WTC11 (cell line): ENCODE measurements around the gene USP7.

Source experiments
- AR ChIP-seq: fragments of 250-450 bp; sonication (Bioruptor Pico); IDR thresholded peaks from 2 replicates; pipeline ENCODE4 v1.9.0; 2021; ENCODE audit warnings: mild to moderate bottlenecking
- CREB1 ChIP-seq: sonication (generic); formaldehyde crosslinking; IDR thresholded peaks from 2 replicates; pipeline ENCODE4 v1.8.0; 2023; ENCODE audit warnings: mild to moderate bottlenecking, missing genetic modification reagents
- CREM ChIP-seq: sonication (generic); formaldehyde crosslinking; IDR thresholded peaks from 2 replicates; pipeline ENCODE4 v1.8.1; 2022; ENCODE audit warnings: mild to moderate bottlenecking, missing genetic modification reagents, moderate library complexity
- FOXJ3 ChIP-seq: sonication (generic); formaldehyde crosslinking; IDR thresholded peaks from 2 replicates; pipeline ENCODE4 v1.9.0; 2021; ENCODE audit warnings: missing genetic modification reagents, mild to moderate bottlenecking, borderline replicate concordance
- JUN ChIP-seq: sonication (generic); formaldehyde crosslinking; IDR thresholded peaks from 2 replicates; pipeline ENCODE4 v1.8.0; 2023; ENCODE audit warnings: mild to moderate bottlenecking, missing genetic modification reagents
- MLX ChIP-seq: sonication (generic); formaldehyde crosslinking; IDR thresholded peaks from 2 replicates; pipeline ENCODE4 v1.8.1; 2023; ENCODE audit warnings: mild to moderate bottlenecking, missing genetic modification reagents, moderate library complexity
- ZNF232 ChIP-seq: sonication (generic); formaldehyde crosslinking; IDR thresholded peaks from 2 replicates; pipeline ENCODE4 v1.8.0; 2022; ENCODE audit warnings: mild to moderate bottlenecking, missing genetic modification reagents
- ZNF396 ChIP-seq: fragments of 250-450 bp; sonication (Bioruptor Pico); IDR thresholded peaks from 2 replicates; pipeline ENCODE4 v1.8.0; 2021; ENCODE audit warnings: mild to moderate bottlenecking, moderate library complexity, borderline replicate concordance
- TF ChIP-seq, protein P1 (sequence below): fragments of 200-600 bp; IDR thresholded peaks from 2 replicates; pipeline ENCODE4 v1.8.0; 2022; ENCODE audit warnings: antibody characterized with exemption
- TF ChIP-seq, protein P2 (sequence below): sonication (generic); formaldehyde crosslinking; IDR thresholded peaks from 2 replicates; pipeline ENCODE4 v1.8.0; 2022; ENCODE audit warnings: mild to moderate bottlenecking, missing genetic modification reagents
- TF ChIP-seq, protein P3 (sequence below): sonication (generic); formaldehyde crosslinking; IDR thresholded peaks from 2 replicates; pipeline ENCODE4 v1.8.0; 2022; ENCODE audit warnings: mild to moderate bottlenecking, missing genetic modification reagents
- TF ChIP-seq, protein P4 (sequence below): fragments of 250-450 bp; sonication (Bioruptor Pico); IDR thresholded peaks from 2 replicates; pipeline ENCODE4 v1.9.0; 2021; ENCODE audit warnings: mild to moderate bottlenecking, borderline replicate concordance

- TF ChIP-seq MLX (CRISPR knock-in tag) (no peak), AR (CRISPR knock-in tag) (no peak), ZNF232 (CRISPR knock-in tag) (no peak), FOXJ3 (CRISPR knock-in tag) (no peak), CREB1 (CRISPR knock-in tag) (no peak), ZNF396 (CRISPR knock-in tag) (no peak), CREM (CRISPR knock-in tag) (no peak), JUN (CRISPR knock-in tag) (no peak)
- TF ChIP-seq, protein P1, sequence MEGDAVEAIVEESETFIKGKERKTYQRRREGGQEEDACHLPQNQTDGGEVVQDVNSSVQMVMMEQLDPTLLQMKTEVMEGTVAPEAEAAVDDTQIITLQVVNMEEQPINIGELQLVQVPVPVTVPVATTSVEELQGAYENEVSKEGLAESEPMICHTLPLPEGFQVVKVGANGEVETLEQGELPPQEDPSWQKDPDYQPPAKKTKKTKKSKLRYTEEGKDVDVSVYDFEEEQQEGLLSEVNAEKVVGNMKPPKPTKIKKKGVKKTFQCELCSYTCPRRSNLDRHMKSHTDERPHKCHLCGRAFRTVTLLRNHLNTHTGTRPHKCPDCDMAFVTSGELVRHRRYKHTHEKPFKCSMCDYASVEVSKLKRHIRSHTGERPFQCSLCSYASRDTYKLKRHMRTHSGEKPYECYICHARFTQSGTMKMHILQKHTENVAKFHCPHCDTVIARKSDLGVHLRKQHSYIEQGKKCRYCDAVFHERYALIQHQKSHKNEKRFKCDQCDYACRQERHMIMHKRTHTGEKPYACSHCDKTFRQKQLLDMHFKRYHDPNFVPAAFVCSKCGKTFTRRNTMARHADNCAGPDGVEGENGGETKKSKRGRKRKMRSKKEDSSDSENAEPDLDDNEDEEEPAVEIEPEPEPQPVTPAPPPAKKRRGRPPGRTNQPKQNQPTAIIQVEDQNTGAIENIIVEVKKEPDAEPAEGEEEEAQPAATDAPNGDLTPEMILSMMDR = no peak
- TF ChIP-seq, protein P2, sequence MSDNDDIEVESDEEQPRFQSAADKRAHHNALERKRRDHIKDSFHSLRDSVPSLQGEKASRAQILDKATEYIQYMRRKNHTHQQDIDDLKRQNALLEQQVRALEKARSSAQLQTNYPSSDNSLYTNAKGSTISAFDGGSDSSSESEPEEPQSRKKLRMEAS (CRISPR knock-in tag) = no peak
- TF ChIP-seq, protein P3, sequence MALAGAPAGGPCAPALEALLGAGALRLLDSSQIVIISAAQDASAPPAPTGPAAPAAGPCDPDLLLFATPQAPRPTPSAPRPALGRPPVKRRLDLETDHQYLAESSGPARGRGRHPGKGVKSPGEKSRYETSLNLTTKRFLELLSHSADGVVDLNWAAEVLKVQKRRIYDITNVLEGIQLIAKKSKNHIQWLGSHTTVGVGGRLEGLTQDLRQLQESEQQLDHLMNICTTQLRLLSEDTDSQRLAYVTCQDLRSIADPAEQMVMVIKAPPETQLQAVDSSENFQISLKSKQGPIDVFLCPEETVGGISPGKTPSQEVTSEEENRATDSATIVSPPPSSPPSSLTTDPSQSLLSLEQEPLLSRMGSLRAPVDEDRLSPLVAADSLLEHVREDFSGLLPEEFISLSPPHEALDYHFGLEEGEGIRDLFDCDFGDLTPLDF (CRISPR knock-in tag) = no peak
- TF ChIP-seq, protein P4, sequence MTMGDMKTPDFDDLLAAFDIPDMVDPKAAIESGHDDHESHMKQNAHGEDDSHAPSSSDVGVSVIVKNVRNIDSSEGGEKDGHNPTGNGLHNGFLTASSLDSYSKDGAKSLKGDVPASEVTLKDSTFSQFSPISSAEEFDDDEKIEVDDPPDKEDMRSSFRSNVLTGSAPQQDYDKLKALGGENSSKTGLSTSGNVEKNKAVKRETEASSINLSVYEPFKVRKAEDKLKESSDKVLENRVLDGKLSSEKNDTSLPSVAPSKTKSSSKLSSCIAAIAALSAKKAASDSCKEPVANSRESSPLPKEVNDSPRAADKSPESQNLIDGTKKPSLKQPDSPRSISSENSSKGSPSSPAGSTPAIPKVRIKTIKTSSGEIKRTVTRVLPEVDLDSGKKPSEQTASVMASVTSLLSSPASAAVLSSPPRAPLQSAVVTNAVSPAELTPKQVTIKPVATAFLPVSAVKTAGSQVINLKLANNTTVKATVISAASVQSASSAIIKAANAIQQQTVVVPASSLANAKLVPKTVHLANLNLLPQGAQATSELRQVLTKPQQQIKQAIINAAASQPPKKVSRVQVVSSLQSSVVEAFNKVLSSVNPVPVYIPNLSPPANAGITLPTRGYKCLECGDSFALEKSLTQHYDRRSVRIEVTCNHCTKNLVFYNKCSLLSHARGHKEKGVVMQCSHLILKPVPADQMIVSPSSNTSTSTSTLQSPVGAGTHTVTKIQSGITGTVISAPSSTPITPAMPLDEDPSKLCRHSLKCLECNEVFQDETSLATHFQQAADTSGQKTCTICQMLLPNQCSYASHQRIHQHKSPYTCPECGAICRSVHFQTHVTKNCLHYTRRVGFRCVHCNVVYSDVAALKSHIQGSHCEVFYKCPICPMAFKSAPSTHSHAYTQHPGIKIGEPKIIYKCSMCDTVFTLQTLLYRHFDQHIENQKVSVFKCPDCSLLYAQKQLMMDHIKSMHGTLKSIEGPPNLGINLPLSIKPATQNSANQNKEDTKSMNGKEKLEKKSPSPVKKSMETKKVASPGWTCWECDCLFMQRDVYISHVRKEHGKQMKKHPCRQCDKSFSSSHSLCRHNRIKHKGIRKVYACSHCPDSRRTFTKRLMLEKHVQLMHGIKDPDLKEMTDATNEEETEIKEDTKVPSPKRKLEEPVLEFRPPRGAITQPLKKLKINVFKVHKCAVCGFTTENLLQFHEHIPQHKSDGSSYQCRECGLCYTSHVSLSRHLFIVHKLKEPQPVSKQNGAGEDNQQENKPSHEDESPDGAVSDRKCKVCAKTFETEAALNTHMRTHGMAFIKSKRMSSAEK (CRISPR knock-in tag) = no peak
Observed at GRCh38 chr16:9002042-9002441, 38.3 kb upstream of the USP7 start.
